NCI-H1048 (cell line): ENCODE measurements around the gene PARP15.
"Not testable (repeated sequence)": the region's sequence is repeated elsewhere in the genome, so short reads cannot be mapped to it uniquely, and the experiment has no call there.

Source experiments
- DNase-seq: peaks from one replicate; lab custom pipeline; 2025; lab: John Stamatoyannopoulos, UW

The PARP15 gene

DNA sequence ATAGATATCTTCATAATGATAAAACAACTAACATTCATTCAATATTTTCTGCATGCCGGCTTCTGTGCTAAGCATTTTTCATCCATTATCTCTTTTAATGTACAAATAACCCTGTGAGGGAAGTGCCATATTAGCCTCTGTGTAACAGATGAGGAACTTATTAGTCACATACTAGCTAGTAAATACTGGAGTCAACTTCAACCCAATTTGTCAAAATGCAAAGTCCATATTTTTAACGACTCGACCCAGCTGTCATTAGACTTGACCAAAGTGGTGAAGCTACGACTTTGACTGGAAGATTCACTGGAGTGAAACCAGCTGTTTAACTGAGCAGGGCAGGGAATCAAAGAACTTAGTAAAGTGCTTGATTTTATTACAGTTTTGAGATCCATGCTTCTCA is 41.6 kb downstream of the PARP15 start:
- DNase-seq, result no peak

DNA sequence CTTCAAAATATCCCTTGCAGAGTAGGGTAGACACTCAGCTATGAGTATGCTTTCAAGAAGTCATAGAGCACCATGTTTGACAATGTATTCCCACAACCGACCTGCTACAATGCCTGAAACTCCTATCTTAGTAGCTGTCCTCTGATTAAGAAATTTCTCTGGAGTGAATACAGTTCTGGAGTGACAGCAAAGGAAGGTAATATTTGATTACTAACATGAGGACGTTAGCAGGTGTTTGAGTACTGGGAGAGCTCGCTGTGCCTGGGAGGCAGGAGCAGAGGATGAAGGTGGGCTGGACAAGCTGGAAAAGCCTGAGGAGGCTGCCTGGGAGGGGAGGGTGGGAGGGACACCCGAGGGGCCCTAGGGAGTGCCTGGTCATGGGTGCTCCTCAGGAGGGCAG is 42.9 kb downstream of the PARP15 start:
- no peak for DNase-seq

DNA sequence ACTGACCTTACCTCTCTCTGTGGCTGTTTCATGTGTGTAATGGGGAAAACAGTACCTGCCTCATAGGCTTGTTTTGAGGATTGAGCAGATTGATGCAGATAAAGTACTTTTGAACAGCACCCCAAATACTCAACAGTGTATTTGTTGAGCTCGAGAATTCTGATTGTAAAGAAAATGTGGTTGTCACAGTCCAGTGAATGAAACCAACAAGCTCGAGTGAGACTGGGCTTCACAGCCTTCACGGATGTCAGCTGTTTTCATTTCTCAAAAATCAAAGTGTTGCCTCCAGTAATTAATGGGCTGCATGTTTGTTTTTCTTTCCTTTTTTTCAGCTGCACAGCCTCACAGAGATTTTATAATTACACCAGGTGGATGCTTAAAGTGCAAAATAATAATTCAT is 43.7 kb downstream of the PARP15 start:
- DNase-seq, result no peak

DNA sequence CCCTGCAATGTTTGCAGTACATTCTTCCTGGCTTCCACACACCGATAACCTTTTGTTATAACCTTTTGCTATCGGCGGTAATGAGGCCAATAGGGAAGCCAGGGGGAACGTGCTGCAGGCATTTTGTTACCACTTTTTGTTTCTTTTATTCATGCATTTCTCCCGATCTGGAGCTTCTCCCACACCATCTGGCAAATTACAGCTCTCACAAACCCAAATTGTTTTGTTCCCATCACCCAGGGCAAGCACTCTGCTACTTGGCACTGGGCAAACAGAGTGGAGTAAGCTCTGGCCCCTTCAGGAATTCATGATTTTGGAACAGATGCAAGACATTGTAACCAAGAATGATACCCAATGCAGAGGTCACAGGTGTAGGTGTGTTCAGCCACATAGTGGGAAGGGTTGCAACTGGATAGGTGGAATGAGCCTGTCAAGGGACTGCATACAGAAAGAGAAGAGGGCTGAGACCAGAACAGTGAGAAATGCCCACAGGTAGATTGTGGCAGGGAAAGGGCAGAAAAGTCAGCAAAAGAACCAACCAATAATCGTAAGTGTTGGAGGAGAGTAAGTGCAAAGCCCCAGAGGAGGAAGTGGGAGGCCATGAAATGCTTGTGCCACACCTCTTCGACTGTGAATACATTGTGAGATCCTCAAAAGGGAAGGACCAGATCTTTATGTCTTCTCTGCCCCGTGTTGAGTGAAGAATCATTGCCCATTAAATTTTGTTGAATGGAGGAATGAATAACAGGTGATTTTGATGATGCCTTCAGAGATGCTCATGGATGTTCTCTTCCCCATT is 45.8 kb downstream of the PARP15 start:
- no peak for DNase-seq

DNA sequence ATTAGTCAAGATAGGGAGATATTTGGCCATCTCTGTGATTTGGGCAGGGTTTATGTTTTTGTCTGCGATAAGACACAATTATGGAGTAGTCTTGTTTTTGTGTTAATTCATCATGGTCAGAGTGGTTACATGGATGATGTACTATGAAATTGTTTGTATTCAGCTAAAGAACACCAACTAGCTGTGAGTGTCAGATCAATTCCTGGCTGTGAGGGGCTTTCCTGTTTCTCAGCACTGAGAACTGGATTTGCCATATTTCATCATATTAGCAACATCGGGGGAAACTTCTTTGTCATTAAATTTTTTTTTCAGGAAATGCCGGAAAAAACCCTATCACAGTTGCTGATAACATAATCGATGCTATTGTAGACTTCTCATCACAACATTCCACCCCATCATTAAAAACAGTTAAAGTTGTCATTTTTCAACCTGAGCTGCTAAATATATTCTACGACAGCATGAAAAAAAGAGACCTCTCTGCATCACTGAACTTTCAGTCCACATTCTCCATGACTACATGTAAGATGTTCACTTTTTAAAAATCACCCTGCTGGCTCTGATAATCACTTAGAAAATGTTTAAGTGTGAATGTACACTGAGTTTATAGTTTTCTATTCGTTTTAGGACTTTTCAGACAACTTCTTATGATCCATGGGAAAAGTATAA is 49.2 kb downstream of the PARP15 start:
- no peak for DNase-seq

- DNase-seq, result no peak
These were observed 49.9 kb downstream of the PARP15 start for GRCh38 chr3:122627301-122627700.

DNA sequence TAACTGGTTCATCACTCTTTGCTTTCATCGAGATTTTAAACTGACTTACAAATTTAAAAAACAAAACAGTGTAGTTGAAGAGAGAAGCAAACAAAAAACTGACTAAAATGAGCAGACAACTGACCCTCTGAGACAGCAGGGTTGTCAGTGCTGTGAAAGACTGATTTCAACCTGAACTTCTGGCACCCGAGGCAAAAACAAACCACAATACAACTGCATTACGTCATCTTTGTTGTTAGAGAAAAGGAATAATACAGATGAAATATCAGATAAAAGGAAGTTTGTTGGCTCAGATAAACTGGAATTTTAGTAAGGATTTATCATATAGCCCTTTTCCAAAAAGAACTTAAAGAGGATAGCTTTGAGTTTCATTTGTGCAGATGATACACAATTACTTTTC is 51.1 kb downstream of the PARP15 start:
- no peak for DNase-seq

DNA sequence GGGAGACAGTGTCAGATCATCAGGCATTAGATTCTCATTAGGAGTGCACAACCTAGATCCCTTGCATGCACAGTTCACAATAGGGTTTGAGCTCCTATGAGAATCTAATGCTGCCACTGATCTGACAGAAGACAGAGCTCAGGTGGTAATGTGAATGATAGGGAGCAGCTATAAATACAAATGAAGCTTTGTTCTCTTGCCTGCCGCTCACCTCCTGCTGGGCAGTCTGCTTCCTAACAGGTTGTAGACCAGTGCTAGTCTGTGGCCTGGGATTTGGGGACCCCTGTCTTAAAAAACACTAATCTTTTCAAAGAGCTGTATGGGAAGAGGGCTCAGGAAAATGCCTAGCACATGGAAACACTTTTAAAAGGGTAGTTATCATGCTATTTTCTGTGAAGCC is 52.3 kb downstream of the PARP15 start:
- no peak for DNase-seq

- DNase-seq, result no peak
These were observed 58.3 kb downstream of the PARP15 start for GRCh38 chr3:122635789-122636188.

- DNase-seq, result no peak
These were observed 59.2 kb downstream of the PARP15 start for GRCh38 chr3:122636697-122637096.

DNA sequence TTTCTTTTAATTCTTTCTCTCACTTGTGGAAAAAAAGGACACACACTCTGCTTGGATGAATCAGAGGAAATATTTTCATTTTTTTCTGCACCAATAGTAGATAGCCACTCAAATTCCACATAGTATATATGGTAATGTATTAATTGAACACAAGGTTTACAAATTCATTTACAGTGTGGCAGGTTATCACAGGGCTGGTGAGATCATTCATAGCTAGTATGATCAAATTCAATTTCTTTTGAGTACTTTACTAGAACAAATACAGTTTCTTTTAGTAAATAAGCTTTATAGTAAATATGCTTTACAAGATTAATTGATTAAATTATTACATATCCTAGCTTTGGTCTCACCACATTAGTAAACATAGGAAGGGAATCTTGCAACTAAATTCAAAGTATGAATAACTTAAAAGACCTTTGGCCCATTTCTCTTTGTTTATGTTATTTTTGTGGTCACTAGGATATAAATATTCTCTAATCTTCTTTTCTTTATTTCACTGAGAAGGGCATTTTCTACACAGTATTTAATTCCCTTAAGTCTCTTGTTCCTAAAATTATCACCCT is 63.1 kb downstream of the PARP15 start:
- no peak for DNase-seq

DNA sequence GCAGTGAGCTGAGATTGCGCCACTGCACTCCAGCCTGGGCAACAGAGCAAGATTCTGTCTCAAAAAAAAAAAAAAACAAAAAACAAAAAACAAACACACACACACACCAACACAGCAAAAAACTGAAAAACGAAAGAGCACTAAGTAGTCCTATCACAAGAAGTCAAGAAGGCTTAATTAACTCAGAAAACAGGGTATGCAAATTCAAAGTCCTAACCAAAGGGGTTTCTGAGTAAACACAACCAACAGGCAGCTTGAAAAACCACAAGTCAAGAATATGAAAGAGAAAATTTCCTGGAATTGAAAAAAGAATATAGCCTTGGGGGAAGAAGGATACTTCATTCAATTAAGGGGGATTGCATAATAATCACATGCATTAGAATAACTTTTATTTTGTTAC is 65.5 kb downstream of the PARP15 start:
- DNase-seq, result no peak

DNA sequence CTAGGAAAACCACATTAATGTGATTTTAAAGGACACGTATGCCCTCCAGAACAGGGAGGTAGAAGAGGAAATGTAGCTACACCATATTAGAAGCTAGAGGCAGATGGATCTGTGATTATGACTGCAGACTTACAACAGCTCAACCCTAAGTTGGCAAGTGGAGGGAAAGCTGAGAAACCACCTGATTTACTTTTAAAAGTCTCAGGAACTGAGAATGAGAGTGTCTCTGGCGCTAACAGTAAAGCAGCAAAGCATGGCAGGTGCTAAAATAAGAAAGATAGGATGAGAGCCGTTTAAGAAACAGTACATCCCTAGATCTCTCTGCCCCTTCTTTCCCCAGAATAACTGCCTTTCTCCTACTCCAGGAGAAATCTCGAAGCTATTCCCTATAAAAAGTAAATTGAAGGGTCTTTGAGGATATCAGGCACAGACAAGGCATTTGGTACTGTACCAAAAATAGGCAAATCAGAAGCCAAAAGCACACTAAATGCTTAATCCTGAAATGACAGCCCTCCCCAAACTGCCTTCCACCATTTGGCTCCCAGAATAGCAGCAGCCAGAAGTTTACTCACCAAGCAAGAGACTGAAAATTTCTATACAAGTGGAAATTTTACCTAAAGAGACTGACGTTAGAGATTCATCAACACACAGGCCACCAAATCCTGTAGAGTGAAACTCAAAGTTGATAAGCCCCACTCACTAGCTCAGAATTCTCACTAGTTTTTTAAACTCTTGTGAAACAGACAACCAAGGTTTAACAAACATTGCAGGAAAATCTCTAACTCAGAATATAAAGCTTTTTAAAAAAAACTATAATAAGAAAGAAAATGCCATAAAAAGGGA is 68.9 kb downstream of the PARP15 start:
- DNase-seq, result no peak

DNA sequence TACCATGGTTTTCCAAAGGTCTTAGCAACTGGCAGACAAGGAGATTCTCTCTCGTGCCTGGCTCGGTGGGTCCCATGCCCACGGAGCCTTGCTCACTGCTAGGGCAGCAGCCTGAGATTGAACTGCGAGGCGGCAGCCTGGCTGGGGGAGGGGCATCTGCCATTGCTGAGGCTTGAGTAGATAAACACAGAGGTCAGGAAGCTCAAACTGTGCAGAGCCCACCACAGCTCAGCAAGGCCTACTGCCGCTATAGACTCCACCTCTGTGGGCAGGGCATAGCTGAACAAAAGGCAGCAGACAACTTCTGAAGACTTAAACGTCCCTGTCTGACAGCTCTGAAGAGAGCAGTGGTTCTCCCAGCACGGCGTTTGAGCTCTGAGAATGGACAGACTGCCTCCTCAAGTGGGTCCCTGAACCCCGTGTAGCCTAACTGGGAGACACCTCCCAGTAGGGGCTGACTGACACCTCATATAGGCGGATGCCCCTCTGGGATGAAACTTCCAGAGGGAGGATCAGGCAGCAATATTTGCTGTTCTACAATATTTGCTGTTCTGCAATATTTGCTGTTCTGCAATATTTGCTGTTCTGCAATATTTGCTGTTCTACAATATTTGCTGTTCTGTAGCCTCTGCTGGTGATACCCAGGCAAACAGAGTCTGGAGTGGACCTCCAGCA is 73.9 kb downstream of the PARP15 start:
- DNase-seq, result not testable (repeated sequence)

GRCh38 chr3:122651962-122652361 is 74.5 kb downstream of the PARP15 start:
- DNase-seq, result not testable (repeated sequence)

DNA sequence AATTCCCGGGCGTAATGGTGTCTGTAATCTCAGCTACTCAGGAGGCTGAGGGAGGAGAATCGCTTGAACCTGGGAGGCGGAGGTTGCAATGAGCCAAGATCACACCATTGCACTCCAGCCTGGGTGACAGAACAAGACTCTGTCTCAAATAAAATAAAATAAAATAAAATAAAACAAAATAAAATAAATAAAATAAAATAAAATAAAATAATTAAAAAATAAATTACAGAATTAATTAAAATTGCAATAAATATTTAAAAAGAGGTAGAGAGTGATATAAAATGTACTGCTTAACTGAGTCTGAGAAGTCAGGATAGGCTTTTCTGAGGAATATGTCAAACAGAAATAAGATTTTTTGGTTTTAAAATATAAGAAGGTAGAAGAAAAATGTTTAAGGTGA is 80.9 kb downstream of the PARP15 start:
- not testable (repeated sequence) for DNase-seq

DNA sequence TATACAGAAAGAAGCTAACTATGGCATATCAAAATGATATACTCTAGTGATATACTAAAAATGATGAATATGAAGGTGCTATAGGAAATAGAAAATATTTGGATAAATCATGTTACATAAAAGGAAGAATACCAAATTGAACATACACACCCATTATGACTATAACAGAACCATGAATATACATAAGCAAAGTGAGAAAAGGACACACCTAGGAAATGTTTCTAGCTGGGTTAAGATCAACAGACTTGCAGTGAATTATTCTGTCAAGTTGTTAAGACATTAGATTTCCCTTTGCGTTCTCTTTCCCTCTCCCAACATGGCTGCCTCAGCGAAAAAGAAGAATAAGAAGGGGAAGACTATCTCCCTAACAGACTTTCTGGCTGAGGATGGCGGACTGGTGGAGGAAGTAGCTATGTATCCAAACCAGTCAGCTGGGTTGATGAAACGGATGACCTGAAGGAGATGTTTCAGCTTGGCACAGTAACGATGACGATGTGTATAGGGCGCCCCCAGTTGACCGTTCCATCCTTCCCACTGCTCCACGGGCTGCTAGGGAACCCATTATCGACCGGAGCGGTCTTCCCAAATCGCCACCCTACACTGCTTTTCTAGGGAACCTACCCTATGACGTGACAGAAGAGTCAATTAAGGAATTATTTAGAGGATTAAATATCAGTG is 83.0 kb downstream of the PARP15 start:
- DNase-seq, result no peak

DNA sequence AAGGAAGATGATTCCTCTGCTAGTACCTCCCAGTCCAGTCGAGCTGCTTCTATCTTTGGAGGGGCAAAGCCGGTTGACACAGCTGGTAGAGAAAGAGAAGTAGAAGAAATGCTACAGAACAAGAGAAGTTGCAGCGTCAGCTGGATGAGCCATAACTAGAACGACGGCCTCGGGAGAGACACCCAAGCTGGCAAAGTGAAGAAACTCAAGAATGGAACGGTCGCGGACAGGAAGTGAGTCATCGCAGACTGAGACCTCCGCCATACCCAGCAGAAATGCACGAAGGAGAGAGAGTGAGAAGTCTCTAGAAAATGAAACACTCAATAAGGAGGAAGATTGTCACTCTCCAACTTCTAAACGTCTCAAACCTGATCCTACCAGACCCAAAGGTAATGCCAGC is 84.2 kb downstream of the PARP15 start:
- no peak for DNase-seq

DNA sequence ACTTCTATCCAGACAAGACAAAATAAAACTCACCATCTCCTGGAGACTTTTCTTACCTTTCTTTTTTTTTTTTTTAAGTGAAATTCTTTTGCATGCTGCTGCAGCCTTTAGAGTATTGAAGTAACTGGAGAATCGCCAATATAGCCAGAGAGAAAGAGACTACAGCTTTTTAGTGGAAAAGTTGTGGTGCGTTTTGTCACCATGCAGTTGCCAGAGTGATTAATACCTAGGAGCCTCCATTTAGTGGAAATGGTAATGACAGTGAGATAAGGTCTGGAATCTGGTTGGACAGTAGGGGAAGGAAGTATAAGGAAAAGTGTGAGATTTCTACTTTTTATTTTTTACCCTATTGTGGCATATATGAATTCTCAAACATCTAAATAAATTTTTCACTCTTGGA is 85.1 kb downstream of the PARP15 start:
- DNase-seq, result no peak

DNA sequence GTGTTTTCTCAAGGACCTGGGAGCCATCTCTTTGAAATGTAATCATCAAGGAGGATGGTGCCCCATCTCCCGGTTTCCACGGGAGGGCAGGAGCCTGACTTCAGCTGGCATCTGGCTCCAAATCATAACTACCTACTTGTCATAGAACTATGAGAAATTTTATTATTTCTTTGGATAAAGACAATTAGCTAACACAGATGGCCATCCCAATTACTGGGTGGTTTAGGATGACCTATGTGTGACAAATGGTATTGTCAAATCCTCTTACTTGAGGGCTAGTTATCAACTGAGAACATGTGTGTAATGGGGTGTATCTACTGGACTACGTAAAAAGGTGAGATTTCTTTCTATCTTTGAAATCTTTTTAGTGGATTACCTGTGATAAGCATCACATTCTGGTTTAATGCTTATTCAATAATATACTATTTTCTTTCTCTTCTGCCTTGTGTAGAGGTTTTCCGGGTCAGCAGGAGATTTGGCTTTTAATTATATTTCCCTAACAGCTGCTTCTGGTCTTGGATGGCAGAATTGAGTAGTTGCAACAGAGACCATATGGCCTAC is 87.9 kb downstream of the PARP15 start:
- DNase-seq, result no peak

DNA sequence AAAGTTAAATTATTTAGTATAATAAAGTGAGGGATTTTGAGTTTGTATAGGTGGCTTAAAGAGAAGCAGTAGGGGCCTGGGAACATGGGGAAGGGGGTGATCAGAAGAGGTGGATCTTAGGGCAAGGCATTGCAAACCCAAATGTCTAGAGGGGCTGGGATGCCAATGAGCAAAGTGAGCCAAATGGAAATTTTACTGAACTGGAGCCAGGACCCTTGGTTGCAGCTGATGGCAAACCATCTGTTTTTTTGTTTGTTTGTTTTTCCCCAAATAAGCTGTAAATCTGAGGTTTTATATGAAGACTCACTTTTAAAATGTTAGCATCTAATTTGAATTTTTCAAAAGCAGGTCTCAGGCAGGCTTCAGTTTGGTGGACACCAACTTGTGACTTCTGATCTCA is 88.4 kb downstream of the PARP15 start:
- no peak for DNase-seq
